K562 (cell line): ENCODE measurements around the gene CENPC.

Experiments
- ELK1 ChIP-seq: sonication (generic); formaldehyde crosslinking; IDR thresholded peaks from 2 replicates; pipeline ENCODE4 v1.8.1; 2022; ENCODE audit warnings: missing genetic modification reagents
- EZH2 ChIP-seq: IDR thresholded peaks from 2 replicates; pipeline ENCODE4 v1.6.1; 2012; ENCODE audit warnings: low read depth, mild to moderate bottlenecking, inconsistent platforms, low read length, borderline replicate concordance
- FOXP4 ChIP-seq: sonication (generic); formaldehyde crosslinking; IDR thresholded peaks from 2 replicates; pipeline ENCODE4 v1.8.0; 2022; ENCODE audit warnings: mild to moderate bottlenecking, missing genetic modification reagents, borderline replicate concordance
- GATAD2B ChIP-seq: fragments of 450-650 bp; IDR thresholded peaks from 2 replicates; pipeline ENCODE4 v1.6.1; 2017; ENCODE audit warnings: mild to moderate bottlenecking, borderline replicate concordance
- MNT ChIP-seq, 2 experiments: fragments of 450-650 bp; conservative IDR thresholded peaks; 2 replicates each; pipeline ENCODE4 v1.6.1; 2017; ENCODE audit warnings: mild to moderate bottlenecking in 2 of 2, moderate library complexity in 2 of 2
- NUFIP1 ChIP-seq: fragments of 450-650 bp; IDR thresholded peaks from 2 replicates; pipeline ENCODE4 v1.6.1; 2018; ENCODE audit not compliant: partially characterized antibody
- REST ChIP-seq, 2 experiments: fragments of 450-650 bp; formaldehyde crosslinking in 1 of 2; IDR thresholded peaks; 2 replicates each; pipeline versions ENCODE4 v1.4.0 to v1.6.1; 2014 to 2020; ENCODE audit warnings: mild to moderate bottlenecking in 2 of 2, borderline replicate concordance in 1 of 2, low read depth in 1 of 2
- STAT6 ChIP-seq: sonication (generic); formaldehyde crosslinking; IDR thresholded peaks from 2 replicates; pipeline ENCODE4 v1.8.1; 2023; ENCODE audit warnings: mild to moderate bottlenecking, missing genetic modification reagents
- TSHZ1 ChIP-seq: fragments of 250-450 bp; sonication (Bioruptor Pico); IDR thresholded peaks from 2 replicates; pipeline ENCODE4 v1.4.0; 2020; ENCODE audit warnings: mild to moderate bottlenecking, moderate library complexity
- ZNF395 ChIP-seq: fragments of 200-800 bp; sonication (Bioruptor generic); IDR thresholded peaks from 2 replicates; pipeline ENCODE4 v1.6.1; 2017; ENCODE audit warnings: missing genetic modification characterization, missing compliant biosample characterization
- ZNF778 ChIP-seq: fragments of 450-650 bp; formaldehyde crosslinking; IDR thresholded peaks from 2 replicates; pipeline ENCODE4 v1.4.0; 2020; ENCODE audit warnings: mild to moderate bottlenecking, moderate library complexity

GRCh38 chr4:67546004-67546356, 677 bp upstream of the CENPC start:
- TF ChIP-seq ZNF395 (CRISPR knock-in tag) (no peak), ZNF778 (CRISPR knock-in tag) (no peak), MNT (conservative IDR thresholded peaks at IDR 0.05) (no peak), REST (IDR thresholded peaks at IDR 0.05; ENCODE audit: borderline replicate concordance) (no peak), REST (CRISPR knock-in tag; IDR thresholded peaks at IDR 0.05; ENCODE audit: low read depth) (no peak), ELK1 (CRISPR knock-in tag) (no peak), TSHZ1 (no peak), STAT6 (CRISPR knock-in tag) (no peak), FOXP4 (CRISPR knock-in tag) (no peak), EZH2 (no peak), GATAD2B (no peak), NUFIP1 (no peak)
